Activated CD8-positive, alpha-beta memory T cell treated with anti-CD3 and anti-CD28 coated beads, Interleukin-2, amount 10 ng/mL, durations not matched to agents 7 days and 5 days (primary cell): ENCODE data around the gene RFT1. TPM values are rescaled to one million over a fixed set of nuclear protein-coding genes. Genes with fewer than 3 reads are reported as not detected.
A peak's percentile ranks its signal among the peaks of the same experiment; 100 is the strongest.

Experiments used
- ATAC-seq: fragments of 150-1000 bp; cut with Tn5 transposase; one replicate; pipeline ENCODE4 v1.10.0; 2021; ENCODE audit warnings: moderate library complexity
- CTCF ChIA-PET: fragments of 350-600 bp; sonication (Branson Sonifier 250); formaldehyde crosslinking; loops from one replicate; lab custom pipeline; 2021; ENCODE audit warnings: antibody characterized with exemption; lab: Charles Lee
- DNase-seq: peaks from one replicate; pipeline ENCODE4 v3.0.0-alpha.2; 2020
- H3K27ac Mint-ChIP-seq: one replicate; pipeline ENCODE4 v1.8.0; 2021; ENCODE audit warnings: mild to moderate bottlenecking, mixed read lengths
- H3K27me3 Mint-ChIP-seq: one replicate; pipeline ENCODE4 v1.8.0; 2021; ENCODE audit warnings: mixed read lengths
- H3K36me3 Mint-ChIP-seq: one replicate; pipeline ENCODE4 v1.8.0; 2021; ENCODE audit warnings: mild to moderate bottlenecking, mixed read lengths
- H3K4me1 Mint-ChIP-seq: one replicate; pipeline ENCODE4 v1.8.0; 2021; ENCODE audit warnings: mixed read lengths
- H3K4me3 Mint-ChIP-seq: one replicate; pipeline ENCODE4 v1.8.0; 2021; ENCODE audit warnings: mild to moderate bottlenecking, moderate library complexity, mixed read lengths
- H3K9me3 Mint-ChIP-seq: one replicate; pipeline ENCODE4 v1.8.0; 2022; ENCODE audit warnings: low read depth, mixed read lengths
- total RNA-seq, 2 experiments: library from RNA; stranded (reverse); gene quantifications; one replicate each; pipeline ENCODE4 v1.2.3, GENCODE V29; 2021

The RFT1 gene
- total RNA-seq, 2 experiments from 2014 or later: 32.4 to 38.3 TPM

DNA sequence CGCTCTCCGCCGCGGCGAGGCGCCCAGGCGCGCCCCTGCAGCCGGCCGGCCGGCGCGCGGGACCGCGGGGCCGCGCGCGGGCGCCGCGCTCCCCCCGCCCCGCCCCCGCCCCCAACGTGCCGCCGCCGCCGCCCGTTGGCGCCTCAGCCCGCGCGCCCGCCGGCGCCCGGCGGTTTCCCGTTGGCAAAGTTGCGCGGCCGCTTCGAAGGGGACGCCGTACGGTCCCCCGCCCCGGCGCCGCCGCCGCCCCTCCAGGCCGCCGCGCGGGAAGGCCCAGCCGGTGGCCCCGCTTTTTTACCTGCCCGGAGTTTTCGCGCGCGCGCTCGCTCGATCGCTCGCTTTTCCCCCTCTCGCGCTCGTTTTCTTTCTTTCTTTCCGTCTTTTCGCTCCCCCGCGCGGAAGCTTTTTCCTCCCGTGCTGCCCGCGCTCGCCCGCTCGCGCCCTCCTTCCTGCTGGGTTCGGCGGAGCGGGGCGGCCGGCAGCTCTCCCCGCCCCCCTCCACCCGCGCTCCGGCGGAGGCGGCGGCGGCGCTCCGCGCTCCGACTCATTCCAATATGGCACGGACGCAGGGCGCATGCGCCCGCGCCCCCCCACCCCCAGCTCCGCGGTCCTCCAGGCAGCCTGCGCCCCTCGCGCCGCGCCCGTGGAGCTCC is 84.6 kb downstream of the RFT1 start, which contains the start of gene SFMBT1:
SFMBT1 (minus strand) TSS at position 556 of the 653 bp plus-strand sequence. CDS start 76,945 bp downstream, outside the sequence.
- Mint-ChIP-seq H3K36me3 (no peaks in the 10 kb centered on the region), H3K4me3 (peak within 1 kb of the TSS; percentile 86), H3K27me3 (peaks cover 11% of the 10 kb centered on the region), H3K27ac (peak within 1 kb of the TSS; percentile 92), H3K9me3 (no peaks in the 10 kb centered on the region), H3K4me1 (peaks cover 33% of the 10 kb centered on the region)
- peak; percentile 66 for ATAC-seq
- CTCF ChIA-PET: interaction anchor here (1.1 to 2.1 kb wide), 7 partner anchors 10 to 153 kb away, joined by 4 to 16 read pairs (median 5); no protein-coding TSS in a partner anchor
- DNase-seq: peak; percentile 79

DNA sequence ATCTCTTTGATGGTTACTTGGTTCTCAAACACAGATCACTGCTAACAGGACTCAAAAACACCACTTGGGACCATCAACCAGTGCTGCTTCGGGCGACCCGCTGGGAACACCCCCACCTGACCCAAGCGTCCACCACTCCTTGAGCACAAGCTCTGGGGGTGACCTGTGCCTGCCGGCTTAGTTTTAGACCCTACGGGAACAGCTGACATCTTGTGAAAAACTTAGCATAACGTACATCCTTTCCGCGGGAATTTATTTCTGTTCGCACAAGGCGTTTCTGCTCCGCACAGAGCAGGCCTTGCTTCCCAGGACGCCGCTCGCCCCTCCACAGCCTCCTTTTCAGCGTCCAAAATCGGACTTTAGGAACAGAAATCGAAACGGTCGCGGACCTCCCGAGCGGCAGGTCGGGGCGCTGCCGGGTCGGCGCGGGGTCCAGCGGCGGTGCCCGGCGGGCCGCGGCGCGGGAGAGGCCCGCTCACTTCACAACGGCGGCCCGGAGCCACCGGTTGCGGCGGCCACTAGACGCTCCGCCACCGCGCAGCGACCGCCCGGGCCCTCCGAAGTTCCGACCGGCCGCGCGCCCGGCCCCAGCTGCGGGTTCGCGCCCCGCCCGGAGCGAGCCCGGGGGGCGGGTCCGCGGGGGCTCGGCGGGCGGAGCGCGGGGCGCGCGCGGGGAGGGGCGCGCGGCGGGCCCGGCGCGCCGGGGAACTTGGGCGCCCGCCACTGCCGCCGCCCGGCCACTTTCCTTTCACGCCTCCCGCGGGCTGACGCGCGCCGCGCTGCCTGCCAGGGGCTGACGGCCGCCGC is 85.3 kb downstream of the RFT1 start:
- peak; percentile 52 for ATAC-seq
- Mint-ChIP-seq H3K4me1 (peaks cover 38% of the 10 kb centered on the region), H3K27me3 (peaks cover 11% of the 10 kb centered on the region), H3K9me3 (no peaks in the 10 kb centered on the region), H3K27ac (peak overlapping the region; percentile 92), H3K36me3 (no peaks in the 10 kb centered on the region), H3K4me3 (peak overlapping the region; percentile 86)
- CTCF ChIA-PET: interaction anchor here (0.6 to 2.1 kb wide), 8 partner anchors 9 to 1063 kb away, joined by 3 to 16 read pairs (median 4); no protein-coding TSS in a partner anchor
- DNase-seq: peak; percentile 62

DNA sequence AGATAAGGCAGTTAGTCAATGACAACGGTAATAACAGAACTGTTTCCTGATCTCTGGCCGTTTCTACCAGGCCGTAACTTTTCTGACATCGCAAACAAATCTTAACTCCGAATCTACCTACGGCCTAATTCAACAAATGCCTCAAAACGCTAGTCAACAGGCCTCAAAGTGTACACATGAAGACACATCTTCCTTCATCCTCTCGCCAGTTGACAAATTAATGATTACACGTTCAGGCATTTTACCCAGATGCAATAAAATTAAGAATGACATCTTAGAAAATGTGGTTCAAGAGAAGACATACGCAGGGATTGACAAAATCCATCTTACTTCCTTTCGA is 85.9 kb downstream of the RFT1 start:
- no peak for DNase-seq
- H3K36me3 Mint-ChIP-seq: no peaks in the 10 kb centered on the region
- peak overlapping the region; percentile 92 for H3K27ac Mint-ChIP-seq
- CTCF ChIA-PET: interaction anchor here (0.6 to 1.3 kb wide), 3 partner anchors 12 to 1062 kb away, joined by 3 to 4 read pairs (median 3); no protein-coding TSS in a partner anchor
- no peaks in the 10 kb centered on the region for H3K9me3 Mint-ChIP-seq
- H3K27me3 Mint-ChIP-seq: peaks cover 11% of the 10 kb centered on the region
- ATAC-seq: no peak
- H3K4me3 Mint-ChIP-seq: peak overlapping the region; percentile 86
- H3K4me1 Mint-ChIP-seq: peaks cover 39% of the 10 kb centered on the region

DNA sequence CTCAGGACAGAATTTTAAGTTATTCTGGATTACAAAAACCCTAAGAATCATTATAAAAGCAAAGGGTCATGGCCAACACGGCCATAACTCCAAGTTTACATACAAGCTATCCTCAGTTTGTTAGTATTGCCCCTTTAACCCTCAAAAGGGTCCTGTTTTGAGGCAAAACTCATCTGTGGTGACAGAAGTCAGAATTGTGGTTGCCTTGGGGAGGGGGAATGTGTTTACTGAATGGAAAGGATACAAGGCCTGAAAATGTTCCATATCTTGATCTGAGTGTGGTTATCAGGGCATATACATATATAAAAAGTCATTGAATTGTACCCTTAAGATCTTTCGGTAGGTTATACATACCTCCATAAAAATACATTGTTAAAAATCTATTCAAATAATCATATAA is 86.5 kb downstream of the RFT1 start:
- CTCF ChIA-PET: no interaction called here
- H3K27ac Mint-ChIP-seq: peak overlapping the region; percentile 34

DNA sequence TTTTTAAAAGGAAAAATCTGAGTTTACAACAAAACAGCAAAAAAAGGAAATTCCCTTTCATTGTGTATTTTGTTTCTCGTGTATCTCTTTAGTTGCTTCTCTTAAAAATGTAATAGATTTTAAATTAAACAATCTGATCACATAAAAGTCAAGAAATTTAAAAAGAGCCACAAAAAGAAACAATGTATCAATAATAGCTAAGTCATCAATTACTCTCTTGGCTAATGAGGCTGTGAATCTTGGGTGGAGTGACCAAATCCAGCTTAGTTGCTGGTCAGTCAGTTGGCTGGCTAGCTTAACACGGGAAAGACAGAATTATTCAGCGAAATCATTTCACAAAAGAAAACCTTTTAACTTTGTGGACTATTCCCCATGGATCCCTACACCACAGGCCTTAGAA is 87.6 kb downstream of the RFT1 start:
- CTCF ChIA-PET: no interaction called here
- no peak overlapping the region for H3K4me3 Mint-ChIP-seq
- peaks cover 50% of the 10 kb centered on the region for H3K4me1 Mint-ChIP-seq
- no peak overlapping the region for H3K27ac Mint-ChIP-seq
- H3K36me3 Mint-ChIP-seq: no peaks in the 10 kb centered on the region
- no peak for ATAC-seq
- DNase-seq: peak; percentile 3
- peaks cover 7% of the 10 kb centered on the region for H3K27me3 Mint-ChIP-seq
- H3K9me3 Mint-ChIP-seq: no peaks in the 10 kb centered on the region

More for the DNA sequence above, 86.5 kb downstream of the RFT1 start:
- peaks cover 11% of the 10 kb centered on the region for H3K27me3 Mint-ChIP-seq
- peak overlapping the region; percentile 23 for H3K4me3 Mint-ChIP-seq
- ATAC-seq (no peak), DNase-seq (peak; percentile 31)
- no peaks in the 10 kb centered on the region for H3K9me3 Mint-ChIP-seq
- peaks cover 45% of the 10 kb centered on the region for H3K4me1 Mint-ChIP-seq
- no peaks in the 10 kb centered on the region for H3K36me3 Mint-ChIP-seq

DNA sequence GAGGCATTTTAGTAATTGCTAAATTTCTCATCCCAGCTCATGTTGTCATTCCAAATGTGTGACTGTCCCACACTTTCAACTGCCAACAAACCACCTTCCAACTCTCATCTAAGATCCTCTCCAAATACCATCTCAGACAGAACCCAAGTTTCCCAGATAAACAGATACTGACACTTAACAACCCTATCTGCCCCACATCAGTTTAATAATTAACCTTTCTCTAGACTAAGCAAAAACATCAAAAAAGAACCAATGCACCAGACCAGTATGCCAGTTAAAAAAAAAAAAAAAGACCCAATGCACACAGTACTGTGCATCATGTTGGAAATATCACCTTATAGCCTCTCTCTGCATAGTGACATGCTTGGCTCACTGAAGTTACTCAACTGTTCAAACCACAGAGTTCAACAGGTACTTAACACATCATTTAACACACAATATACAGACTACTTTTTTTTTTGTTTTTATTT is 89.8 kb downstream of the RFT1 start:
- no peak overlapping the region for H3K27ac Mint-ChIP-seq
- no peak for ATAC-seq

DNA sequence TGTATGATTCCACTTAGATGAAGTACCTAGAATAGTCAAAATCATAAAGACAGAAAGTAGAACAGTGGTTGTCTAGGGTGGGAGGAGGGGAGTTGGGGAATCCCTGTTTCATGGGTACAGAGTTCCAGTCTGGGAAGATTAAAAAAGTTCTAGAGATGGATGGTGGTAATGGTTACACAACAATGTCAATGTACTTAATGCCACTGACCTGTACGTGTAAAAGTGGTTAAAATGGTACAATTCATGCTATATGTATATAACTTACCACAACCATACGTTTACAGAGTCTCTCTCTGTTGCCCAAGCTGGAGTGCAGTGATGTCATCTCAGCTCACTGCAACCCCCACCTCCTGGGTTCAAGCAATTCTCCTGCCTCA is 90.9 kb downstream of the RFT1 start:
- Mint-ChIP-seq H3K27ac (no peak overlapping the region), H3K9me3 (no peaks in the 10 kb centered on the region), H3K27me3 (no peaks in the 10 kb centered on the region), H3K36me3 (no peaks in the 10 kb centered on the region), H3K4me1 (peaks cover 47% of the 10 kb centered on the region), H3K4me3 (no peak overlapping the region)
- CTCF ChIA-PET: no interaction called here
- DNase-seq: no peak
- ATAC-seq: no peak

More for the DNA sequence above, 89.8 kb downstream of the RFT1 start:
- DNase-seq: no peak
- H3K9me3 Mint-ChIP-seq: no peaks in the 10 kb centered on the region
- H3K4me3 Mint-ChIP-seq: no peak overlapping the region
- peaks cover 52% of the 10 kb centered on the region for H3K4me1 Mint-ChIP-seq
- CTCF ChIA-PET: interaction anchor here (0.8 kb wide), 1 partner anchor 107 kb away, joined by 3 read pairs; no protein-coding TSS in a partner anchor
- H3K36me3 Mint-ChIP-seq: no peaks in the 10 kb centered on the region
- H3K27me3 Mint-ChIP-seq: no peaks in the 10 kb centered on the region

DNA sequence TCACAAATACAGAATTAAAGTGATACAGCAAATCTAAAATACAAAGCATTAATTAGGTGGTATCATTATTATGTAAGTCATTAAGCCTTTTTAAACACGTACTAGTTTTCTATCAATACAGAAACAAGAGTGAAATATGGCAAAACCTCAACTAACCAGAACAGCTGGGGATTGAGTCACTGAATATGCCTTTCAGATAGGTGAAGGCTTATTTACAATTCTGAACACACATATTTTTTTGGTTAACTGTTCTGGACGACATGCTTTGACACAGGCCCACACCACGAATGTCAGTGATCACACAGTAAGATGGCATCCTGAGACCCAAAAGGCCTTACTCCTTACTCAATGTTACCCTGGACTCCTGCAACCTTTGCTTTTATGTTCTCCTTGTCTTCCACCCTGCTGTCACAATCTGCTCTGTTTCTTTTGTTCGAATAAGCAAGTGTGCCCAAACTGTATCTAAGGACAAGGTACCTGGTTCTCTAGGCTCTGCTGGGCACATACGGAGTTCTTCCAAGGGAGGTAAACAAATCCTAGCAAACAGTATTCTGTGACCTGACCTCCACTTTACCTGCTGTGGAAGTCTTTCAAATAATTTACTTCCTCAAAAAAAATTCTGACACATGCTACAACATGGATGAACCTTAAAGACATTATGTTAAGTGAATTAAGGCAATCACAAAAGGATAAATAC is 91.4 kb downstream of the RFT1 start:
- no peak overlapping the region for H3K27ac Mint-ChIP-seq

More for the DNA sequence above, 91.4 kb downstream of the RFT1 start:
- ATAC-seq: no peak
- CTCF ChIA-PET: no interaction called here
- H3K9me3 Mint-ChIP-seq: no peaks in the 10 kb centered on the region
- H3K4me1 Mint-ChIP-seq: peaks cover 43% of the 10 kb centered on the region
- no peaks in the 10 kb centered on the region for H3K27me3 Mint-ChIP-seq
- no peaks in the 10 kb centered on the region for H3K36me3 Mint-ChIP-seq
- DNase-seq: no peak
- no peak overlapping the region for H3K4me3 Mint-ChIP-seq

Other genes with a start within 250 kb of the RFT1 start
- gene STIMATE, start 232.9 kb downstream of the RFT1 start, total RNA-seq: 10 to 100 TPM; 43.3 to 47.8 TPM
- 10 to 100 TPM; 25.9 to 29.7 TPM for gene SFMBT1, start 84.4 kb downstream of the RFT1 start, total RNA-seq
- 10 to 100 TPM; 17.2 to 18.7 TPM for gene PRKCD, start 30.8 kb upstream of the RFT1 start, total RNA-seq
- 100 to 1,000 TPM; 226 to 231 TPM for gene TKT, start 125.6 kb upstream of the RFT1 start, total RNA-seq
- 10 to 100 TPM; 28.6 to 30.0 TPM for gene DCP1A, start 217.1 kb upstream of the RFT1 start, total RNA-seq